Activated CD8-positive, alpha-beta memory T cell treated with anti-CD3 and anti-CD28 coated beads for 1 hour (primary cell): ENCODE measurements around the gene RBFOX1.

Experiments
- DNase-seq, 2 donors: peaks; one replicate each; pipeline ENCODE4 v3.0.0-alpha.2; 2020; ENCODE audit warnings: low read depth in 1 of 2; ENCODE audit errors: extremely low read depth in 1 of 2

The RBFOX1 gene

GRCh38 chr16:7366993-7367880 lies 34.6 kb downstream of the RBFOX1 start:
- DNase-seq, result no peak

- no peak for DNase-seq
Observed at GRCh38 chr16:7369204-7369603, 36.6 kb downstream of the RBFOX1 start.

DNA sequence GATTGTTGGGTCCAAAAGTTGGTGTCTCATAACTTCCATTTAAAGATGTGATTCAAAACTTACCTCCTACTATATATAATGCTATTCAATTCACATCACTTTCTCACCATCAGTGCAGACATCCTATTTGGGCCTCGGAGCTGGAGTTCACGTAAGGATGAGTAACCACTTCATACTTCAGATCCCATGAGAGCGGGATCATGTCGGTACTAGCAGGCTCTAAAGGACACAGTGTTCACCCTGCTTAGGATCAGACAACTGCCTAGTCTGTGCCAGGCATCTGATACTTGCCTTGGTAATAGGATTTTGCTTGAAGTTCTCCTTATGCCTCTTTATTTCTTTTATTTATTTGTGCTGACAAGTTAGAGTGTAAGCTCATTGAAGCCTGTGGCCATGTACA lies 39.5 kb downstream of the RBFOX1 start:
- DNase-seq, result no peak

DNA sequence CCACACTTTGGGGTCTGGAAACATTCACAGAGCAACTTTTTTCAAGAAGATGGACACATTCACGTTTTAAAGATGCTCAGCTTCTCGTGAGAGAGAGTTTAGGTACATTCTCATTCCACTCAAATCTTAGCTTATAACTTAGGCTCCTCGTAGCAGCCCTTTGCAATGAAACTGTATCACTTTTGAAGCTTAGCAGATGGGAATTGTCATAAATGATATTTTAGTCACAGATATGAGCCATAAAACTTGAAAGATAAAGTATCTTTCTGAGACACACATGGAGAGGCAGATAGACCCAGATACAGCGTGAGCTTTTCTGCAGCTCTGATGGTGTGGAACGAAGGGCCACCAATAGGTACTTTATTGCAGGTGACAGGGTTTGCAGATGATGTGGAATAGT lies 41.1 kb downstream of the RBFOX1 start:
- no peak for DNase-seq

GRCh38 chr16:7374614-7375174 lies 42.0 kb downstream of the RBFOX1 start:
- no peak for DNase-seq

DNA sequence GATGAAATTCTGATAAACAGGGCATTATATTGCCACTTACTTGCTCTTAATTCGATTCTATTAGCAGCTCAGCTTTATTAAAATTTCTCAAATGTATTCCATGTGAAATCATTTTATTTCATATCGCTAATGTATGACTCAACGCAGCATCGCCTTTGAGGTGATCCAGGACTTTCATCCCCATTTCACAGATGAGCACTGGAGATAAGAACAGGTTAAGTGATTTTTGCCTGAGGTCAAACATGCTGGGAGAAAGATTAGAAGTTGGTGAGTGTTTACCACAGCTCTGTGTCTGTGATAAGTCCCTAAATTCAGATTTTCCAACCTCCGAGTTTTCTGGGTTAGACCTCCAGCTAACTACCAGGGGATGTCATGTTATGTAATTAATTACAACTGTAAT lies 43.6 kb downstream of the RBFOX1 start:
- no peak for DNase-seq

- no peak for DNase-seq
Observed at GRCh38 chr16:7377231-7377630, 44.6 kb downstream of the RBFOX1 start.

DNA sequence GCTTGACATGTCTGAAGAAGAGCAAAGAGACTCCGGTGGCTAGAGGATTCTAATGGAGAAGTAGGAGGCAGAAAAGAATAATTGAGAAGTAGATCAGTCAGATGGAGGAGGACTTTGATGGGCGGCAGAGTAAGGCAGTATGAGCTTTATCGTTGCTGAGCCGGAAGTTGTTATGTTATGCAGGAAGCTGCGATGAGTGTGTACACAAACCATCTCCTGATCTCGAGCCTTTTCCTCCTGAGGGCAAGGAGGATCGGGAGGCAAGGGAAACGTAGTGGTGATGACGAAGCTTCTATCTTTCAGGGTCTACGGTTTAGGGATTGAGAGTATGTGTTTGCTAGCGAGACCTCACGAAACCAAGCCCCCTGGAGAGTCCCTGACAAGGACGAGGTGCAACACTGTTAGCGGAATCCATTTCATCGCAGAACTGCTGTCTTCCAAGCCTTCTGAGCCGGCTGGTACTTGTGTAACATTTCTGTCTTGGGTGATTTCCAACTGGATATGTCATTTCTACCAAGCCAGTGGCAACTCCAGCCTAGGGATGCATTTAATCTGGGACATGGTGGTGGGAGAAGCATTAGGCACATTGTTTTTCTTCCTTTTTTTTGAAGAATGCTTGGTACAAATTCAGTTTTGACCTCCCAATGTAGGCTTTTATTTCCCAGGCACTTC lies 45.5 kb downstream of the RBFOX1 start:
- no peak for DNase-seq

DNA sequence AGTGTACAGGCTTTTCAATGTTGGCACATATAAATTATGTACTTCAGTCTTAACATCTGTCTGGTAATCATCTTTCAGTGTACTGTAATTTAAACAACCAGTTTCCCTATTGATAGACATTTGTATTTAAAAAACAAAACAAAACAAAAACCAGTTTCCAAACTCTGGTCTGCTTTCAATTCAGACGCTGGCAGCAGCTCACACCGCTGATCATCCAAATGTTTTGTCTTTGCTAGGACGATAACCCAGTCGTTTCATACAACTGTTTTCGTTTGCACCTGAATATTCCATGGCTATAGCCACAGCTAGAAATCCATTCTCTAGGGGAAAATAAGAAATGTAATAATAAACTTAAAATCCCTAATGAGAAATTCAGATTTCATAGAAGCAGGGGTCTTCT lies 47.8 kb downstream of the RBFOX1 start:
- DNase-seq, result no peak

DNA sequence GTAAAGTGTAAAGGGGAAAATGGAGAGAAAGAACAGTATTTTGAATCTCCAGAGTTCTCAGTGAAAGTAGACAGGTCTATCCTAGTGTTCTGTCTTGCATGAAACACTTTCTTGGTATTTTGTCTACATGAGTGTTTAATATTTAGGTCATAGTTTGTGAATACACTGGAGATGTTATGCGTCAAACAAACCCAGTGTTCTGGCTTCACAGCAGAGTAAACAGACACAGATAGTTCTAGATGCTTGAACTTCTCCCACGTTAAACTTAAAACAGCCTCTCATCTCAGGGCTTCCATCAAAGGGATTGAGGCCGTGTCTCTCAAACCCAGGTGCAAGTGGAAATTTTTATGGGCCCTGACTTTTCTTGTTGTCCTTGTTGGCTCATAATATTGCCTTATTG lies 48.3 kb downstream of the RBFOX1 start:
- DNase-seq, result no peak

- no peak for DNase-seq
Observed at GRCh38 chr16:7381671-7382070, 49.0 kb downstream of the RBFOX1 start.

DNA sequence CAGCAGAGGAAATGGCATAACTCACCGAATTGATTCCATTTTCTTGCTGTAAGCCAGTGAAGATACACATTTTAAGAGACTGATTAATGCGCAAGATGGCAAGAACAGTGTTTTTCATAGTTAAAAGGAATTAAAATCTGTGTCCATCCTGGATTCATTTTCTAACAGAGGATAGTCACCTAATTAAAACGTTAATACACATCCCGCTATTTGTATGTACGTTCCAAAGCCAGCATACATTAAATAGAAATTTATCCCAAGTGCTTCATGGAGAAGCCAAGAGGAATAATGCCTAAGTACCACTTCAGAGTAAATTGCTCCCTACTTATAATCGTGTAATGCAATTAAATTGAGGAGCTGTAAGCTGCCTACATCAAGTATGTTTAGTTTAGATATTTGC lies 49.9 kb downstream of the RBFOX1 start:
- DNase-seq, result no peak

GRCh38 chr16:7390974-7391373 lies 58.3 kb downstream of the RBFOX1 start:
- no peak for DNase-seq

GRCh38 chr16:7391694-7392093 lies 59.0 kb downstream of the RBFOX1 start:
- no peak for DNase-seq

DNA sequence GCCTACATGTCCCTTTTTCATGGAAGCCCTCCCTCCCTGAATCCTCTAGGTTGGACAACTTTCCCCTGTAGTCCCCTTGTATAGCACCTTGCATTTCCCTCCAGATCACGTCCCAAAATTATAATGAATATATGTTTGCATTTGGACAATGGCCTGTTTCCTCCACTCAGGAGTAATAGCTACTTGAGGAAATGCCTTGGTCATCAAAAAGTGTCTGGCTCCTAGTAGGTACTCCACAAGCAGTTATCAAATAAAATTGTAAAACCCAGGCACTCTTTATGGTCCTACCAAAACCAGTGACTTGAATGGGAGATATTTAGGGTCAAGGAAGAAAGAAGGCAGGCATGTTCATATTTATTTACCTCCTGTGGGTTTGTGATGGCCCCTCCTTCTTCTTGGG lies 59.6 kb downstream of the RBFOX1 start:
- DNase-seq, result no peak

- no peak for DNase-seq
Observed at GRCh38 chr16:7393680-7394079, 61.0 kb downstream of the RBFOX1 start.

GRCh38 chr16:7394720-7395336 lies 62.2 kb downstream of the RBFOX1 start:
- no peak for DNase-seq

DNA sequence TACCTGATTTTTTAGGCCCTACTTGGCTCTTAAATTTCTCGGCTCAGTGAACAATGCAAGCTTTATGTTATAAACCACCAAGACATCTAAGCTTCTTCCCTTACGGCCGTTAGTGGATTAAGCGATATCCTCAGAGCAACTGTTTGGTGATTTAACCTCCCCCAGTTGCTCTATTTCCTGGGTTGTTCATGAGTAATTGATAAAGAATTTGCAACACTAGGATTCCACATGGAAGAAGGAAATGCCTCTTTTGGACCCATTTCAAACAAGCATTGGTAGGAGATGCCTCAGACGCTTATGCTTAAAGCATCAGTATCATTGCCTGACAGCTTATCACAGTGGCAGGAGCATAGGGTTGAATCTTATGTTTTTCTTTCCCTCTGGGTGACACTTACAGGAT lies 65.3 kb downstream of the RBFOX1 start:
- DNase-seq, result no peak

- no peak for DNase-seq
Observed at GRCh38 chr16:7398536-7398935, 65.9 kb downstream of the RBFOX1 start.

DNA sequence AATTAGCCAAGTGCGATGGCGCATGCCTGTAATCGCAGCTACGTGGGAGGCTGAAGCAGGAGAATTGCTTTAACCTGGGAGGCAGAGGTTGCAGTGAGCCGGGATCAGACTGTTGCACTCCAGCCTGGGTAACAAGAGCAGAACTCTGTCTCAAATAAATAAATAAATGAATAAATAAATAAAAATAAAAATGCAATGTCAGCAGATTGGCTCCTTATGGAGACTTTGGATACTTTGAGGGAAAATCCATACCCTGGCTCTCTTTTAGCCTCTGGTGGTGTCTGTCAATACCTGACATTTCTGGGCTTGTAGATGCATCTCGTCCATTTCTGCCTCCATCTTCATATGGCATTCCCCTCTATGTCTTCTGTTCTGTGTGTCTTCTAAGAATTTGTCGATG lies 66.7 kb downstream of the RBFOX1 start:
- DNase-seq, result no peak

DNA sequence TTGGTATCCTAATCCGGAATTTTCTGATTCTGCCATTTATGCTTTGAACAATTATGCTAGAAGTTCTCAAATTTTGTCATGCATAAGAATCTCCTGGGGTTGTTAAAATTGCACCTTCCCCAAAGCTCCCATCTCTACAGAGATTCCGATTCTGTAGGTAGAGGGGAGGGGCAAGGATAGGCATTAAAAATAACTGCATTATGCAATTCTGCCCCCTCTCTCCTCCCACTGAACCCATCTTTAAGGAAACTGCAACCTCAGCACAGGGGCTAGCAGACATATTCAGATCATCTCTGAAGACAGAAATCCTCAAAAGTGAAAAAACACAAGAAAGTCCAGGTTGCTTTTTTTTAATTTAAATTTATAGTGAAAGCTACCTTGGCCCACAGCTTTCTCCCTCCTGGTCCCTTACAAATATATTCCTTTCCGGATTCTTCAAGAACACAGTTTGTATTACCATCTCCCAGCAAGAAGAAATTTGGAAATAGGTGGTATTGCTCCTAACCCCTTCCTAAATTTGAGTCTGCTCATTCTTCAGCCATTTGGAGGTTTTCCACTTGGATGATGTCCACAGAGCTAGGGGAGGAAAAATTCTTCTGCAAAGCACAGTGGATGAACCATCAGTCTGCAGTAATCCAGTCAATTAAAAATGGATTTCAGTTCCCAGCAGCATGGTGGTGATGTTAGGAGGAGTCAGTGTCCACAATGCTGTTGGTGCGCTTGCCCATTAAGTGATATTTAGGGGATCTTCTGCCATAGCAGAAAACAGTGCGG lies 67.7 kb downstream of the RBFOX1 start:
- DNase-seq, result no peak
